Peyer's patch (tissue), 4 donors: ENCODE data around the gene MGMT. TPM values are rescaled to one million over a fixed set of nuclear protein-coding genes. Genes with fewer than 3 reads are reported as not detected.

Source experiments
- DNase-seq, 3 donors: peaks; one replicate each; pipeline ENCODE4 v3.0.0-alpha.2; 2017 to 2019
- H3K27ac ChIP-seq, 4 donors: fragments of 200-600 bp; sonication (generic); one replicate each; pipeline ENCODE4 v1.5.1; 2016 to 2019
- H3K27me3 ChIP-seq, 2 donors: fragments of 200-600 bp; sonication (generic); one replicate each; pipeline ENCODE4 v1.5.1; 2019
- H3K36me3 ChIP-seq, 3 donors: fragments of 200-600 bp; sonication (generic); one replicate each; pipeline ENCODE4 v1.5.1; 2016 to 2019
- H3K4me1 ChIP-seq, 4 donors: fragments of 200-600 bp; sonication (generic); one replicate each; pipeline ENCODE4 v1.5.1; 2016 to 2019
- H3K4me3 ChIP-seq, 4 donors: fragments of 200-600 bp; sonication (generic); 1 replicate in 3 of 4; 2 replicates in 1 of 4; pipeline ENCODE4 v1.5.1; 2016 to 2019; ENCODE audit warnings: mild to moderate bottlenecking in 1 of 4
- H3K9me3 ChIP-seq, 4 donors: fragments of 200-600 bp; sonication (generic); one replicate each; pipeline ENCODE4 v1.5.1; 2016 to 2019; ENCODE audit warnings: mild to moderate bottlenecking in 1 of 4
- POLR2A ChIP-seq, 2 donors: fragments of 450-650 bp; IDR thresholded peaks; one replicate each; pipeline ENCODE4 v1.5.1; 2017; ENCODE audit warnings: antibody characterized with exemption in 2 of 2, mild to moderate bottlenecking in 2 of 2, moderate library complexity in 2 of 2
- total RNA-seq, 4 donors: library from RNA; depleted of rRNA; stranded (reverse); fragments of >200 nt; gene quantifications; one replicate each; pipeline ENCODE4 v1.1.0, GENCODE V29; 2016
- TF ChIP-seq, protein P1 (sequence below), 6 experiments: fragments of 450-650 bp in 4 of 6; fragments of 200-600 bp in 2 of 6; sonication (generic) in 1 of 6; IDR thresholded peaks; one replicate each; pipeline ENCODE4 v1.5.1; 2017 to 2019; ENCODE audit warnings: antibody characterized with exemption in 6 of 6, mild to moderate bottlenecking in 3 of 6, moderate library complexity in 1 of 6

MGMT gene
- total RNA-seq, 4 donors from 2014 or later, result 24.5 to 43.7 (median 35.3) TPM

GRCh38 chr10:129678186-129678585, 211.1 kb downstream of the MGMT start:
- no peak for TF ChIP-seq POLR2A (IDR thresholded peaks at IDR 0.05)
- TF ChIP-seq, protein P1, sequence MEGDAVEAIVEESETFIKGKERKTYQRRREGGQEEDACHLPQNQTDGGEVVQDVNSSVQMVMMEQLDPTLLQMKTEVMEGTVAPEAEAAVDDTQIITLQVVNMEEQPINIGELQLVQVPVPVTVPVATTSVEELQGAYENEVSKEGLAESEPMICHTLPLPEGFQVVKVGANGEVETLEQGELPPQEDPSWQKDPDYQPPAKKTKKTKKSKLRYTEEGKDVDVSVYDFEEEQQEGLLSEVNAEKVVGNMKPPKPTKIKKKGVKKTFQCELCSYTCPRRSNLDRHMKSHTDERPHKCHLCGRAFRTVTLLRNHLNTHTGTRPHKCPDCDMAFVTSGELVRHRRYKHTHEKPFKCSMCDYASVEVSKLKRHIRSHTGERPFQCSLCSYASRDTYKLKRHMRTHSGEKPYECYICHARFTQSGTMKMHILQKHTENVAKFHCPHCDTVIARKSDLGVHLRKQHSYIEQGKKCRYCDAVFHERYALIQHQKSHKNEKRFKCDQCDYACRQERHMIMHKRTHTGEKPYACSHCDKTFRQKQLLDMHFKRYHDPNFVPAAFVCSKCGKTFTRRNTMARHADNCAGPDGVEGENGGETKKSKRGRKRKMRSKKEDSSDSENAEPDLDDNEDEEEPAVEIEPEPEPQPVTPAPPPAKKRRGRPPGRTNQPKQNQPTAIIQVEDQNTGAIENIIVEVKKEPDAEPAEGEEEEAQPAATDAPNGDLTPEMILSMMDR (IDR thresholded peaks at IDR 0.05), result no peak
- no peaks in the 10 kb centered on the region for H3K9me3 ChIP-seq
- H3K4me3 ChIP-seq, result no peak overlapping the region
- no peak for DNase-seq
- no peaks in the 10 kb centered on the region for H3K4me1 ChIP-seq
- no peak overlapping the region for H3K27ac ChIP-seq
- no peaks in the 10 kb centered on the region for H3K36me3 ChIP-seq
- H3K27me3 ChIP-seq, result no peaks in the 10 kb centered on the region

GRCh38 chr10:129679207-129679606, 212.2 kb downstream of the MGMT start:
- Histone ChIP-seq H3K27ac (no peak overlapping the region), H3K9me3 (no peaks in the 10 kb centered on the region), H3K27me3 (no peaks in the 10 kb centered on the region), H3K36me3 (no peaks in the 10 kb centered on the region), H3K4me3 (no peak overlapping the region), H3K4me1 (no peaks in the 10 kb centered on the region)
- DNase-seq, result no peak
- TF ChIP-seq, protein P1 (IDR thresholded peaks at IDR 0.05), result no peak
- no peak for TF ChIP-seq POLR2A (IDR thresholded peaks at IDR 0.05)

DNA sequence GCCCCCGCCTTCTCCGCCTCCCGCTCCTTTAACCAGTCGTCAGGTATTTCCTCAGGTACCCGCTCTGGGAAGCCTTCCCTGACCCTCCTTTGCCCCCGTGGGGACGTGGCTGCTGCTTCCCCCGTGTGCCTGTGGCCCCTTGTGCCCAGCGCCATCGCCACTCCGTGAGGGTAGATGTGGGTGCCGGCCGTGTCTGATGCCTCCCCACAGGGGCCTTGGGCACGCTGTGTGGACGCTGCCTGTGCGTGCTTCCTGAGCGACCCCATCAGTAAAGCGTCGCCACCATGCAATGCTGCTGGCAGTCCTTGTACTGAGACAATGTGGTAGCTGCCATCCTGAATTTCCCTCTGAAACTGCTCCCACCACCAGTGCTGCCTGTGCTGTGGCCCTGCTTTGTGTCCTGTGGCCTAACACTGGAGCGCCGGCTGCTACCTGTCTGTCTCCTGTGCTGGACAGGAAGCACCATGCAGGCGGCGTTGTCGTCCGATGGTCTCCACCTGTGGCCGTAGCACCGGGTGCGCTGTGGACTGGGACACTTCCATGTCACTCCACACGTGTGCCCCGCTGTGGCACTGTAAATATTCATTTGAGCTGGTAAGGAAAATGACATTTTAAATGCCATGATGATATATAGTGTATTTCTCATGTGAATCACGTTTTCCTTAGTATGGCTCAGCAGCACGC, 213.8 kb downstream of the MGMT start:
- no peaks in the 10 kb centered on the region for H3K4me1 ChIP-seq
- no peak overlapping the region for H3K27ac ChIP-seq
- DNase-seq, result no peak
- H3K9me3 ChIP-seq, result no peaks in the 10 kb centered on the region
- H3K4me3 ChIP-seq, result no peak overlapping the region
- H3K27me3 ChIP-seq, result no peaks in the 10 kb centered on the region
- TF ChIP-seq, protein P1 (IDR thresholded peaks at IDR 0.05), result no peak
- no peak for TF ChIP-seq POLR2A (IDR thresholded peaks at IDR 0.05)
- H3K36me3 ChIP-seq, result no peaks in the 10 kb centered on the region

GRCh38 chr10:129681856-129682255, 214.8 kb downstream of the MGMT start:
- TF ChIP-seq, protein P1 (IDR thresholded peaks at IDR 0.05), result no peak
- no peak for TF ChIP-seq POLR2A (IDR thresholded peaks at IDR 0.05)
- Histone ChIP-seq H3K27ac (no peak overlapping the region), H3K36me3 (no peaks in the 10 kb centered on the region), H3K4me1 (no peaks in the 10 kb centered on the region), H3K9me3 (no peaks in the 10 kb centered on the region), H3K27me3 (no peaks in the 10 kb centered on the region), H3K4me3 (no peak overlapping the region)
- DNase-seq, result no peak

GRCh38 chr10:129683519-129683918, 216.5 kb downstream of the MGMT start:
- Histone ChIP-seq H3K36me3 (no peaks in the 10 kb centered on the region), H3K27me3 (no peaks in the 10 kb centered on the region), H3K4me3 (no peak overlapping the region), H3K9me3 (no peaks in the 10 kb centered on the region), H3K4me1 (no peaks in the 10 kb centered on the region), H3K27ac (no peak overlapping the region)
- no peak for DNase-seq
- TF ChIP-seq, protein P1 (IDR thresholded peaks at IDR 0.05), result no peak
- no peak for TF ChIP-seq POLR2A (IDR thresholded peaks at IDR 0.05)
